ENCODE data around the gene POU4F3. TPM values are rescaled to one million over a fixed set of nuclear protein-coding genes. Genes with fewer than 3 reads are reported as not detected.

POU4F3 gene
- total RNA-seq, 2 experiments from 2014 or later, result not detected

DNA sequence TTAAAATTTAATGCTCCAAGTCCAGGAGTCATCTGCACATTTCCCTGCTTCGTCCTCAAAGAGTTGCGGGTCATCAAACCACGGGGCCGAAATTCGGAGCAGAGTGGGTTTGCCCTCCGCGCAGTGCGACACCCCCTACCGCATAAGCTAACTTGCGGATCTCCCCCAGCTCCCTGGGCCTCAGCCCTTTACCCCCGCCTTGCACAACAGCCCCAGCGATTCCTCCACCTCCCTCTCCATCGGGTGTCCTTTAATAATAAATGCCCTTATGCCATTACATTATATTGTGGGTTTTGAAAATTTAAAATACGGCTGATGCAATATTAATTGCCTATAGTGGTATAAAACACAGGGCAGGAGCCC is 3.9 kb downstream of the POU4F3 start:
- intact Hi-C loops (cut with micrococcal nuclease), result no loop called here

GRCh38 chr5:146342882-146343865 is 4.5 kb downstream of the POU4F3 start:
- intact Hi-C loops (cut with micrococcal nuclease), result no loop called here
- no peak overlapping the region for H3K4me3 Mint-ChIP-seq
- no peak for DNase-seq
- H3K36me3 Mint-ChIP-seq (ENCODE audit: low read depth), result no peaks in the 10 kb centered on the region
- peaks cover 23% of the 10 kb centered on the region for H3K4me1 Mint-ChIP-seq (ENCODE audit: low read depth)
- H3K9me3 Mint-ChIP-seq, result no peaks in the 10 kb centered on the region
- H3K27me3 Mint-ChIP-seq (ENCODE audit: low read depth), result peaks cover 81% of the 10 kb centered on the region
- CTCF ChIA-PET, result no interaction called here
- no peak overlapping the region for H3K27ac Mint-ChIP-seq

More for the DNA sequence above, 3.9 kb downstream of the POU4F3 start:
- H3K4me3 Mint-ChIP-seq, result no peak overlapping the region
- no peak overlapping the region for H3K27ac Mint-ChIP-seq
- peaks cover 87% of the 10 kb centered on the region for H3K27me3 Mint-ChIP-seq (ENCODE audit: low read depth)
- no peak for DNase-seq
- H3K36me3 Mint-ChIP-seq (ENCODE audit: low read depth), result no peaks in the 10 kb centered on the region
- CTCF ChIA-PET, result no interaction called here
- H3K9me3 Mint-ChIP-seq, result no peaks in the 10 kb centered on the region
- H3K4me1 Mint-ChIP-seq (ENCODE audit: low read depth), result peaks cover 25% of the 10 kb centered on the region

DNA sequence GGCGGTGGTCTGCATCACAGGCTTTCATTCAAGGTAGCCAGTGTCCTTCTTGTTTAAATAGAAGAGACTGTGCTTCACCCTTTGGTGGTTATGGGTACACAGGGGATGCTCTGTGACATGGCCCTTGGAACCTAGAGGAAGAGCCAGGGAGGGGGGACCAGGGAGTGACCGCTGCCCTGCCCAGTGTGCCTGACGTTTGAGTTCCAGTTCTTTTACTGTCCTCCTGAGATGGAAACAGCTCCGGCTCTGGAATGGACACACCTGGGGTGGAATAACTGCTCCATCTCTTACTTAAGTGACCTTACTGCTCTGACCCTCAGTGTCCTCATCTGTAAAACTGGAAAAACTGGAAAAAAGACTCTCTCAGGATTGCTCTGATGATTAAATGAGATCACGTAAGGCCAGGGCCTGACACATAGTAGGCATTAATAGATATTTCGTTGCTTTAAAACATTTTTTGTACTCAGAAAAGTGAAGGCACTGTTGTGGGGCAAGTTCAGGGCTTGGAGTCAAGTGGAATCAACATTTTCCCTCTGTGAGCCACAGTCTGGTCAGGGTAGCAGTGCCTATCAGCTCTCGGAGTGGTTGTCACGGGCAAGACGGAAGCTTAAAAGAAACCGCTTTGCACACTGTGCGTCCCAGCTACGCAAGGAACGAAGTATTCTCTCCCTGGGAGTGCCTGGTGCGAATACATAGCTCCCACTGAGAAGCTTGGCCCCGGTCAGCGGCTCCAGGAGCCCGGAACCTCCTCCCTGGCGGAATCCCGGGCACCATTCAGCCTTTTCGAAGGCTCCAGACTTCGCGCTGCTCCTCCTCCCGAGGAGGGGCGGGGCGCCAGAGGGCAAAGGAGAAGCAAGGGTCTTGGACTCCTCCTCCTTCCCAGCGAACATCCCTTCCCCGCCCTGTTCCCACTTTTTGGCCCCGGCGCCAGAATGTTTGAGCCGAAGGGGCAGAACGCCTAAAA is 5.8 kb downstream of the POU4F3 start:
- no peaks in the 10 kb centered on the region for H3K9me3 Mint-ChIP-seq
- no peaks in the 10 kb centered on the region for H3K36me3 Mint-ChIP-seq (ENCODE audit: low read depth)
- no peak for DNase-seq
- peaks cover 21% of the 10 kb centered on the region for H3K4me1 Mint-ChIP-seq (ENCODE audit: low read depth)
- peaks cover 74% of the 10 kb centered on the region for H3K27me3 Mint-ChIP-seq (ENCODE audit: low read depth)
- peak overlapping the region; percentile 19 for H3K4me3 Mint-ChIP-seq
- intact Hi-C loops (cut with micrococcal nuclease), result no loop called here
- CTCF ChIA-PET, result no interaction called here
- H3K27ac Mint-ChIP-seq, result no peak overlapping the region

- Mint-ChIP-seq H3K27ac (no peak overlapping the region), H3K4me3 (peak overlapping the region; percentile 49), H3K9me3 (no peaks in the 10 kb centered on the region), H3K36me3 (ENCODE audit: low read depth) (no peaks in the 10 kb centered on the region), H3K4me1 (ENCODE audit: low read depth) (peaks cover 17% of the 10 kb centered on the region), H3K27me3 (ENCODE audit: low read depth) (peaks cover 66% of the 10 kb centered on the region)
- CTCF ChIA-PET, result no interaction called here
- no peak for DNase-seq
- intact Hi-C loops (cut with micrococcal nuclease), result no loop called here
Observed at GRCh38 chr5:146345240-146345577, 6.6 kb downstream of the POU4F3 start.

GRCh38 chr5:146345578-146346366 is 7.1 kb downstream of the POU4F3 start:
- Mint-ChIP-seq H3K4me3 (peak overlapping the region; percentile 49), H3K27me3 (ENCODE audit: low read depth) (peaks cover 64% of the 10 kb centered on the region), H3K9me3 (no peaks in the 10 kb centered on the region), H3K4me1 (ENCODE audit: low read depth) (peaks cover 17% of the 10 kb centered on the region), H3K36me3 (ENCODE audit: low read depth) (no peaks in the 10 kb centered on the region), H3K27ac (no peak overlapping the region)
- no peak for DNase-seq
- CTCF ChIA-PET, result no interaction called here
- intact Hi-C loops (cut with micrococcal nuclease), result no loop called here

DNA sequence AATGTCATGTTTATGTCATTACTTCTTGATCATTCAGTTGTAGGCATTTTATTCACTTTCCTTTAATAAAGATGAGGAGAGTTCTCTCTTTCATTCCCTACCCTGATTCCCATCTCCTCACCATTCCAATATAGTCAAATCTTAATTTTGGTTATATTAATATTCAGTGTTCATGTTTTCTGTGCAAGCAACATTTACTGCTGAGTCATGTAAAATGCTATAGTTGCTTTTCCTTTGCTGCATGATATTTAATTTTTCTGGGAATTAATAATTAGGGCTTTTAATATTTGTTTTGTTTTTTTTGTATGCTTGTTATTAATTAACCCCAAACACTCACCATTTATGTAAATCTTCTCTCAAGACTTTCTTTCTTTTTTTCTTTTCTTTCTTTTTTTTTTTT is 18.5 kb downstream of the POU4F3 start:
- H3K9me3 Mint-ChIP-seq, result no peaks in the 10 kb centered on the region
- CTCF ChIA-PET, result no interaction called here
- DNase-seq, result no peak
- H3K36me3 Mint-ChIP-seq (ENCODE audit: low read depth), result no peaks in the 10 kb centered on the region
- no peak overlapping the region for H3K27ac Mint-ChIP-seq
- intact Hi-C loops (cut with micrococcal nuclease), result no loop called here
- H3K27me3 Mint-ChIP-seq (ENCODE audit: low read depth), result peaks cover 12% of the 10 kb centered on the region
- no peak overlapping the region for H3K4me3 Mint-ChIP-seq
- no peaks in the 10 kb centered on the region for H3K4me1 Mint-ChIP-seq (ENCODE audit: low read depth)

DNA sequence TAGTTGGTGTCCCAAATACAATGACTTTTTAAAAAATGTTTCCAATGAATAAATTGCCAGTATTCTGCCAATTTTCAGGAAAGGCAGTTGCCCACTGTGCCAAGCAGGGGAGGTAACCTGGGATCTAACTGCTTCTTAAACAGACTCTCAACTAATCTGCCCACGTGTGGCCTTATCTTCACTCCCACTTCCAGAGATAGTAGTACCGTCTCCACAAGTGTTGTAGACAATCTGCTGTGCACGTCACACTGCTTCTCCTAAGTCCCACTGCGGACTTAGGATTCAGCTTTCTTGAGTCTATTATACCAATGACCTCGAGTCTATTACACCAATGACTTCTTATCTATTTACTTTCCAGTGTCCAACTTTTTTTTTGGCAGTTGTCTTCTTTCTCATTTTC is 21.2 kb downstream of the POU4F3 start:
- Mint-ChIP-seq H3K36me3 (ENCODE audit: low read depth) (no peaks in the 10 kb centered on the region), H3K9me3 (no peaks in the 10 kb centered on the region), H3K4me1 (ENCODE audit: low read depth) (no peaks in the 10 kb centered on the region), H3K27ac (no peak overlapping the region), H3K4me3 (no peak overlapping the region), H3K27me3 (ENCODE audit: low read depth) (peaks cover 15% of the 10 kb centered on the region)
- intact Hi-C loops (cut with micrococcal nuclease), result no loop called here
- no peak for DNase-seq
- CTCF ChIA-PET, result interaction anchor here (0.6 kb wide), 1 partner anchor 33 kb away, joined by 3 read pairs; no protein-coding TSS in a partner anchor

- Mint-ChIP-seq H3K9me3 (no peaks in the 10 kb centered on the region), H3K36me3 (ENCODE audit: low read depth) (no peaks in the 10 kb centered on the region), H3K27me3 (ENCODE audit: low read depth) (peaks cover 25% of the 10 kb centered on the region), H3K4me3 (no peak overlapping the region), H3K27ac (no peak overlapping the region), H3K4me1 (ENCODE audit: low read depth) (no peaks in the 10 kb centered on the region)
- DNase-seq, result no peak
- intact Hi-C loops (cut with micrococcal nuclease), result no loop called here
- CTCF ChIA-PET, result interaction anchor here (0.6 kb wide), 1 partner anchor 52 kb away, joined by 3 read pairs; no protein-coding TSS in a partner anchor
Observed at GRCh38 chr5:146363161-146363874, 24.7 kb downstream of the POU4F3 start.

GRCh38 chr5:146365618-146366017 is 27.0 kb downstream of the POU4F3 start:
- CTCF ChIA-PET, result no interaction called here
- H3K9me3 Mint-ChIP-seq, result no peaks in the 10 kb centered on the region
- no peaks in the 10 kb centered on the region for H3K36me3 Mint-ChIP-seq (ENCODE audit: low read depth)
- intact Hi-C loops (cut with micrococcal nuclease), result no loop called here
- H3K4me3 Mint-ChIP-seq, result no peak overlapping the region
- no peak for DNase-seq
- H3K27me3 Mint-ChIP-seq (ENCODE audit: low read depth), result peaks cover 22% of the 10 kb centered on the region
- H3K4me1 Mint-ChIP-seq (ENCODE audit: low read depth), result no peaks in the 10 kb centered on the region
- H3K27ac Mint-ChIP-seq, result no peak overlapping the region

DNA sequence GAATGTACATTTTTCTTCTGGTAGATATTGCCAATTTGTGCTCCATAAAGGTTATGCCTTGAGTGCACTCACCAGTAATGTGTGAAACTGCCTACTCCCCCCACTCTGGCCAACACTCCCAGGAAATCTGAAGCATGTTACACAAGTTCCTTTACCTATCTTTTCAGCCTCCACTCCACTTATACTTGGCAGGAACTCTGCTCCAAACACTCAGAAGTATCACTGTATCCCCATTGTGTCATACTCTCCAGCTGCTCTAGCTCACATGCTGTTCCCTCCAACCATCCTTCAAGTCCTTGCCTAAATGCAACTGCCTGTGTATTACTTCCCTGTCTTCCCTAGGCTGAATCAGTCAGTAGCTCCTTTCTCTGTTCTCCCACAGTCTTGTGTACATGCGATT is 28.3 kb downstream of the POU4F3 start:
- DNase-seq, result no peak
- intact Hi-C loops (cut with micrococcal nuclease), result no loop called here
- CTCF ChIA-PET, result no interaction called here
- Mint-ChIP-seq H3K9me3 (no peaks in the 10 kb centered on the region), H3K27ac (no peak overlapping the region), H3K27me3 (ENCODE audit: low read depth) (peaks cover 22% of the 10 kb centered on the region), H3K4me1 (ENCODE audit: low read depth) (no peaks in the 10 kb centered on the region), H3K36me3 (ENCODE audit: low read depth) (no peaks in the 10 kb centered on the region), H3K4me3 (no peak overlapping the region)

- Mint-ChIP-seq H3K36me3 (ENCODE audit: low read depth) (no peaks in the 10 kb centered on the region), H3K27me3 (ENCODE audit: low read depth) (peaks cover 23% of the 10 kb centered on the region), H3K27ac (no peak overlapping the region), H3K9me3 (no peaks in the 10 kb centered on the region), H3K4me3 (no peak overlapping the region), H3K4me1 (ENCODE audit: low read depth) (no peaks in the 10 kb centered on the region)
- intact Hi-C loops (cut with micrococcal nuclease), result no loop called here
- CTCF ChIA-PET, result interaction anchor here (1.0 kb wide), 1 partner anchor 8 kb away, joined by 3 read pairs; no protein-coding TSS in a partner anchor
- no peak for DNase-seq
Observed at GRCh38 chr5:146368137-146368536, 29.5 kb downstream of the POU4F3 start.
